ENCODE results near the gene BSN. TPM values are rescaled to one million over a fixed set of nuclear protein-coding genes. Genes with fewer than 3 reads are reported as not detected.

The BSN gene
- total and polyA plus RNA-seq, 8 donors, result 0.56 to 1.6 (median 0.97) TPM

- H3K36me3 ChIP-seq, result peaks cover 0 to 9% (median 0%) of the 10 kb centered on the region in 3 donors
- DNase-seq (peak in 2 of 6 donors; percentile 17 to 61), ATAC-seq (no peak), FAIRE-seq (no peak)
- H3K27me3 ChIP-seq, result no peaks in the 10 kb centered on the region
- H3K9me3 ChIP-seq, result no peaks in the 10 kb centered on the region
- intact Hi-C loops (cut with DNase I), result loop anchor here in 2 of 3 donors (5.0 to 10.0 kb wide), 2 partner anchors 140 to 142 kb away; no protein-coding TSS in a partner anchor
- no peak overlapping the region for H3K27ac ChIP-seq
- 84 to 89% methylated on average over 11 of the region's 11 CpGs for WGBS, 2 donors
- H3K4me3 ChIP-seq, result no peak overlapping the region
- no peaks in the 10 kb centered on the region for H3K4me1 ChIP-seq
- no peak for TF ChIP-seq CTCF (IDR thresholded peaks at IDR 0.05)
Observed at GRCh38 chr3:49702672-49703071, 148.4 kb downstream of the BSN start.

- Histone ChIP-seq H3K27ac (no peak overlapping the region), H3K9me3 (no peaks in the 10 kb centered on the region), H3K36me3 (peaks cover 0 to 9% (median 0%) of the 10 kb centered on the region in 3 donors), H3K4me1 (no peaks in the 10 kb centered on the region), H3K4me3 (no peak overlapping the region), H3K27me3 (no peaks in the 10 kb centered on the region)
- ATAC-seq (peak; percentile 81 to 96 (median 91)), DNase-seq (peak in 4 of 6 donors; percentile 53 to 79 (median 72)), FAIRE-seq (no peak)
- WGBS, 2 donors, result 45 to 52% methylated on average over 14 of the region's 14 CpGs
- peak; percentile 73 to 86 (median 82) for TF ChIP-seq CTCF (IDR thresholded peaks at IDR 0.05)
- intact Hi-C loops (cut with DNase I), result loop anchor here in 2 of 3 donors (5.0 to 10.0 kb wide), 2 partner anchors 139 to 141 kb away; no protein-coding TSS in a partner anchor
Observed at GRCh38 chr3:49703443-49703927, 149.2 kb downstream of the BSN start.

GRCh38 chr3:49703956-49704355, 149.7 kb downstream of the BSN start:
- ATAC-seq (no peak), FAIRE-seq (no peak), DNase-seq (peak in 1 of 6 donors; percentile 55)
- H3K4me1 ChIP-seq, result no peaks in the 10 kb centered on the region
- H3K9me3 ChIP-seq, result no peaks in the 10 kb centered on the region
- no peak for TF ChIP-seq CTCF (IDR thresholded peaks at IDR 0.05)
- peaks cover 0 to 9% (median 0%) of the 10 kb centered on the region in 3 donors for H3K36me3 ChIP-seq
- WGBS, 2 donors, result 95 to 96% methylated on average over 7 of the region's 7 CpGs
- no peak overlapping the region for H3K4me3 ChIP-seq
- intact Hi-C loops (cut with DNase I), result loop anchor here in 2 of 3 donors (5.0 to 10.0 kb wide), 2 partner anchors 138 to 141 kb away; no protein-coding TSS in a partner anchor
- H3K27me3 ChIP-seq, result no peaks in the 10 kb centered on the region
- no peak overlapping the region for H3K27ac ChIP-seq

- ATAC-seq (no peak), FAIRE-seq (no peak), DNase-seq (peak in 1 of 6 donors; percentile 55)
- no peaks in the 10 kb centered on the region for H3K27me3 ChIP-seq
- WGBS, 2 donors, result 91 to 95% methylated on average over 8 of the region's 8 CpGs
- intact Hi-C loops (cut with DNase I), result loop anchor here in 2 of 3 donors (5.0 to 10.0 kb wide), 2 partner anchors 138 to 140 kb away; no protein-coding TSS in a partner anchor
- H3K36me3 ChIP-seq, result peaks cover 0 to 9% (median 0%) of the 10 kb centered on the region in 3 donors
- TF ChIP-seq CTCF (IDR thresholded peaks at IDR 0.05), result no peak
- H3K4me3 ChIP-seq, result no peak overlapping the region
- H3K4me1 ChIP-seq, result no peaks in the 10 kb centered on the region
- H3K27ac ChIP-seq, result no peak overlapping the region
- no peaks in the 10 kb centered on the region for H3K9me3 ChIP-seq
Observed at GRCh38 chr3:49704629-49705028, 150.4 kb downstream of the BSN start.

GRCh38 chr3:49705390-49705960, 151.2 kb downstream of the BSN start:
- Histone ChIP-seq H3K9me3 (no peaks in the 10 kb centered on the region), H3K27ac (no peak overlapping the region), H3K4me1 (no peaks in the 10 kb centered on the region), H3K4me3 (no peak overlapping the region), H3K27me3 (no peaks in the 10 kb centered on the region), H3K36me3 (peaks cover 0 to 9% (median 0%) of the 10 kb centered on the region in 3 donors)
- no peak for ATAC-seq
- TF ChIP-seq CTCF (IDR thresholded peaks at IDR 0.05), result no peak
- peak in 1 of 6 donors; percentile 46 for DNase-seq
- FAIRE-seq, result no peak
- 93 to 95% methylated on average over 17 of the region's 17 CpGs for WGBS, 2 donors
- intact Hi-C loops (cut with DNase I), result loop anchor here in 1 of 3 donors (10.0 kb wide), 1 partner anchor 139 kb away; no protein-coding TSS in a partner anchor
